ENCODE data around the gene HMCN2.

HMCN2 gene

GRCh38 chr9:130461731-130462130, 196.2 kb downstream of the HMCN2 start:
- H3K79me2 ChIP-seq (ENCODE audit: insufficient read depth, low read depth) = no peaks in the 10 kb centered on the region
- peaks cover 43% of the 10 kb centered on the region; the same call in 1 of the 2 replicates for H3K27me3 ChIP-seq (ENCODE audit: insufficient read depth, low read depth)
- no peak overlapping the region for H3K4me2 ChIP-seq
- no peaks in the 10 kb centered on the region for H3K4me1 ChIP-seq (ENCODE audit: low read depth, poor library complexity, severe bottlenecking)
- TF ChIP-seq CTCF (conservative IDR thresholded peaks at IDR 0.05; ENCODE audit: low read depth, low read length) = no peak
- no peak overlapping the region for H3K27ac ChIP-seq
- H3K4me3 ChIP-seq (IDR thresholded peaks at IDR 0.05; ENCODE audit: insufficient read depth, low read depth, low read length) = no peak overlapping the region
- H3K9ac ChIP-seq = no peak overlapping the region
- H3K36me3 ChIP-seq (ENCODE audit: insufficient read depth) = no peaks in the 10 kb centered on the region
- H4K20me1 ChIP-seq (ENCODE audit: insufficient read depth) = no peaks in the 10 kb centered on the region
- no peak overlapping the region for H2AFZ ChIP-seq (ENCODE audit: low read depth)

GRCh38 chr9:130462685-130463540, 197.4 kb downstream of the HMCN2 start:
- H3K4me3 ChIP-seq (IDR thresholded peaks at IDR 0.05; ENCODE audit: insufficient read depth, low read depth, low read length) = no peak overlapping the region
- H3K27me3 ChIP-seq (ENCODE audit: insufficient read depth, low read depth) = peaks cover 40% of the 10 kb centered on the region
- no peak overlapping the region for H3K27ac ChIP-seq
- no peaks in the 10 kb centered on the region for H4K20me1 ChIP-seq (ENCODE audit: insufficient read depth)
- no peaks in the 10 kb centered on the region for H3K79me2 ChIP-seq (ENCODE audit: insufficient read depth, low read depth)
- no peak overlapping the region for H3K9ac ChIP-seq
- no peak overlapping the region for H3K4me2 ChIP-seq
- no peaks in the 10 kb centered on the region for H3K4me1 ChIP-seq (ENCODE audit: low read depth, poor library complexity, severe bottlenecking)
- H2AFZ ChIP-seq (ENCODE audit: low read depth) = no peak overlapping the region
- H3K36me3 ChIP-seq (ENCODE audit: insufficient read depth) = no peaks in the 10 kb centered on the region
- no peak for TF ChIP-seq CTCF (conservative IDR thresholded peaks at IDR 0.05; ENCODE audit: low read depth, low read length)

- H2AFZ ChIP-seq (ENCODE audit: low read depth) = no peak overlapping the region
- H3K27me3 ChIP-seq (ENCODE audit: insufficient read depth, low read depth) = peaks cover 38% of the 10 kb centered on the region
- H3K27ac ChIP-seq = no peak overlapping the region
- H3K4me1 ChIP-seq (ENCODE audit: low read depth, poor library complexity, severe bottlenecking) = no peaks in the 10 kb centered on the region
- no peak overlapping the region for H3K4me2 ChIP-seq
- H3K79me2 ChIP-seq (ENCODE audit: insufficient read depth, low read depth) = no peaks in the 10 kb centered on the region
- no peak overlapping the region for H3K9ac ChIP-seq
- no peak for TF ChIP-seq CTCF (conservative IDR thresholded peaks at IDR 0.05; ENCODE audit: low read depth, low read length)
- H4K20me1 ChIP-seq (ENCODE audit: insufficient read depth) = no peaks in the 10 kb centered on the region
- H3K4me3 ChIP-seq (IDR thresholded peaks at IDR 0.05; ENCODE audit: insufficient read depth, low read depth, low read length) = no peak overlapping the region
- no peaks in the 10 kb centered on the region for H3K36me3 ChIP-seq (ENCODE audit: insufficient read depth)
Observed at GRCh38 chr9:130463763-130464745, 198.5 kb downstream of the HMCN2 start.

- no peak for TF ChIP-seq CTCF (conservative IDR thresholded peaks at IDR 0.05; ENCODE audit: low read depth, low read length)
- H3K4me1 ChIP-seq (ENCODE audit: low read depth, poor library complexity, severe bottlenecking) = no peaks in the 10 kb centered on the region
- H3K4me3 ChIP-seq (IDR thresholded peaks at IDR 0.05; ENCODE audit: insufficient read depth, low read depth, low read length) = no peak overlapping the region
- no peak overlapping the region for H3K9ac ChIP-seq
- H3K36me3 ChIP-seq (ENCODE audit: insufficient read depth) = no peaks in the 10 kb centered on the region
- H3K27me3 ChIP-seq (ENCODE audit: insufficient read depth, low read depth) = peaks cover 33% of the 10 kb centered on the region
- H3K79me2 ChIP-seq (ENCODE audit: insufficient read depth, low read depth) = no peaks in the 10 kb centered on the region
- H3K4me2 ChIP-seq = no peak overlapping the region
- H2AFZ ChIP-seq (ENCODE audit: low read depth) = no peak overlapping the region
- H4K20me1 ChIP-seq (ENCODE audit: insufficient read depth) = no peaks in the 10 kb centered on the region
- no peak overlapping the region for H3K27ac ChIP-seq
Observed at GRCh38 chr9:130465383-130466096, 200.0 kb downstream of the HMCN2 start.
